B cell (primary cell): Measurements from ENCODE around the gene C17orf50. TPM values are rescaled to one million over a fixed set of nuclear protein-coding genes. Genes with fewer than 3 reads are reported as not detected.

ENCODE experiments used
- ATAC-seq: fragments of 200-7000 bp; cut with Tn5 transposase; one replicate; pipeline ENCODE4 v1.10.0; 2021; ENCODE audit warnings: low read depth, mild to moderate bottlenecking, moderate number of reproducible peaks, moderate library complexity
- CTCF ChIA-PET: fragments of 350-600 bp; sonication (Branson Sonifier 250); formaldehyde crosslinking; loops from one replicate; lab custom pipeline; 2021; ENCODE audit warnings: antibody characterized with exemption, inconsistent platforms; lab: Charles Lee
- POLR2A ChIA-PET: fragments of 350-600 bp; sonication (Branson Sonifier 250); formaldehyde crosslinking; loops from one replicate; lab custom pipeline; 2021; ENCODE audit warnings: antibody characterized with exemption; lab: Charles Lee
- DNase-seq: peaks from one replicate; pipeline ENCODE4 v3.0.0; 2013
- H2AFZ ChIP-seq: 2 replicates; pipeline ENCODE4 v1.6.1; 2012; ENCODE audit warnings: mild to moderate bottlenecking, low read depth, low read length; ENCODE audit not compliant: insufficient read depth, poor library complexity, severe bottlenecking
- H3K27ac ChIP-seq, 2 donors: 1 replicate in 1 of 2; 2 replicates in 1 of 2; pipeline ENCODE4 v1.5.1; 2012 to 2013; ENCODE audit warnings: low read length in 2 of 2, mild to moderate bottlenecking in 2 of 2, moderate library complexity in 1 of 2
- H3K27me3 ChIP-seq, 4 experiments: fragments of 200-600 bp in 1 of 4; sonication (generic) in 1 of 4; replicated peaks in 1 of 4; 1 replicate in 2 of 4; 2 replicates in 2 of 4; pipeline versions ENCODE4 v1.6.1 to v1.7.0; 2013 to 2016; ENCODE audit warnings: low read length in 3 of 4, mild to moderate bottlenecking in 2 of 4, mixed read lengths in 1 of 4, moderate library complexity in 1 of 4; ENCODE audit not compliant: insufficient read depth in 4 of 4, control insufficient read depth in 3 of 4; ENCODE audit errors: control extremely low read depth in 1 of 4
- H3K36me3 ChIP-seq, 2 experiments: replicated peaks in 1 of 2; 1 replicate in 1 of 2; 2 replicates in 1 of 2; pipeline versions ENCODE4 v1.6.1 to v1.7.1; 2013; ENCODE audit warnings: low read length in 1 of 2; ENCODE audit not compliant: insufficient read depth in 2 of 2, control insufficient read depth in 1 of 2; ENCODE audit errors: control extremely low read depth in 1 of 2, extremely low read depth in 1 of 2
- H3K4me1 ChIP-seq, 2 donors: fragments of 200-600 bp in 1 of 2; sonication (generic) in 1 of 2; 1 replicate in 1 of 2; 2 replicates in 1 of 2; pipeline versions ENCODE4 v1.5.1 to v1.6.1; 2013 to 2017; ENCODE audit warnings: low read length in 2 of 2; ENCODE audit not compliant: control insufficient read depth in 2 of 2, insufficient read depth in 2 of 2
- H3K4me2 ChIP-seq: replicated peaks from 2 replicates; pipeline ENCODE3; 2012; ENCODE audit warnings: mild to moderate bottlenecking, low read depth, low read length; ENCODE audit not compliant: poor library complexity, severe bottlenecking
- H3K4me3 ChIP-seq, 5 experiments: fragments of 200-600 bp in 1 of 5; sonication (generic) in 1 of 5; 1 replicate in 3 of 5; 2 replicates in 2 of 5; pipeline versions ENCODE4 v1.5.1 to v1.7.0; 2011 to 2016; ENCODE audit warnings: low read length in 4 of 5, mild to moderate bottlenecking in 4 of 5, low read depth in 2 of 5, control low read depth in 1 of 5, moderate library complexity in 1 of 5; ENCODE audit not compliant: insufficient read depth in 1 of 5; ENCODE audit errors: control extremely low read depth in 1 of 5, extremely low read depth in 1 of 5
- H3K79me2 ChIP-seq: fragments of 200-600 bp; sonication (generic); one replicate; pipeline ENCODE4 v1.6.0; 2016; ENCODE audit warnings: low read length; ENCODE audit not compliant: control insufficient read depth, insufficient read depth
- H3K9ac ChIP-seq: fragments of 200-600 bp; sonication (generic); 2 replicates; pipeline ENCODE4 v1.6.1; 2017; ENCODE audit warnings: mild to moderate bottlenecking, low read length, moderate library complexity
- H3K9me3 ChIP-seq, 3 donors: one replicate each; pipeline versions ENCODE4 v1.6.1 to v1.7.1; 2013; ENCODE audit warnings: low read length in 2 of 3; ENCODE audit not compliant: control insufficient read depth in 2 of 3, insufficient read depth in 1 of 3; ENCODE audit errors: control extremely low read depth in 1 of 3
- H4K20me1 ChIP-seq: 2 replicates; pipeline ENCODE4 v1.6.0; 2012; ENCODE audit warnings: mild to moderate bottlenecking, low read length; ENCODE audit not compliant: insufficient read depth, control insufficient read depth, poor library complexity, severe bottlenecking
- H3K27ac Mint-ChIP-seq: one replicate; pipeline ENCODE4 v1.8.0; 2021; ENCODE audit warnings: mixed read lengths
- H3K27me3 Mint-ChIP-seq: one replicate; pipeline ENCODE4 v1.8.0; 2021; ENCODE audit warnings: mixed read lengths
- H3K4me1 Mint-ChIP-seq: one replicate; pipeline ENCODE4 v1.8.0; 2021; ENCODE audit warnings: mixed read lengths
- H3K4me3 Mint-ChIP-seq: one replicate; pipeline ENCODE4 v1.8.0; 2021; ENCODE audit warnings: mixed read lengths
- H3K9me3 Mint-ChIP-seq: one replicate; pipeline ENCODE4 v1.8.0; 2022; ENCODE audit warnings: mixed read lengths; ENCODE audit not compliant: insufficient read depth
- EZH2 ChIP-seq: IDR thresholded peaks from 2 replicates; pipeline ENCODE4 v1.6.1; 2012; ENCODE audit warnings: borderline replicate concordance, low read depth, mild to moderate bottlenecking, moderate library complexity, low read length; ENCODE audit not compliant: insufficient read depth, poor library complexity, severe bottlenecking
- WGBS: methylation state at CpG from one replicate; pipeline ENCODE4 v1.1.5; 2013; ENCODE audit warnings: missing lambda C conversion rate; ENCODE audit not compliant: insufficient coverage; 5-methylcytosine and 5-hydroxymethylcytosine counted together
- intact Hi-C: fragments of 100-400 bp; cut with micrococcal nuclease; formaldehyde crosslinking; loops from one replicate; pipeline ENCODE4 v1.10.0; 2022
- polyA plus RNA-seq: library from polyadenylated mRNA; depleted of rRNA; stranded (reverse); fragments of >200 nt; gene quantifications from 2 replicates; pipeline ENCODE4 v1.2.3, GENCODE V29; 2012
- total RNA-seq, 2 donors: library from RNA; stranded (reverse); fragments of 120-200 nt in 1 of 2; gene quantifications; 1 replicate in 1 of 2; 2 replicates in 1 of 2; pipeline versions ENCODE4 v1.2.3 to v1.2.4, GENCODE V29; 2013 to 2022
- TF ChIP-seq, protein P1 (sequence below): fragments of 200-600 bp; IDR thresholded peaks from one replicate; pipeline ENCODE4 v1.8.0; 2022; ENCODE audit warnings: antibody characterized with exemption, mild to moderate bottlenecking

The C17orf50 gene
- total and polyA plus RNA-seq, 2 donors (not counting 1 experiment from before 2014, with no cell fraction given), result not detected

DNA sequence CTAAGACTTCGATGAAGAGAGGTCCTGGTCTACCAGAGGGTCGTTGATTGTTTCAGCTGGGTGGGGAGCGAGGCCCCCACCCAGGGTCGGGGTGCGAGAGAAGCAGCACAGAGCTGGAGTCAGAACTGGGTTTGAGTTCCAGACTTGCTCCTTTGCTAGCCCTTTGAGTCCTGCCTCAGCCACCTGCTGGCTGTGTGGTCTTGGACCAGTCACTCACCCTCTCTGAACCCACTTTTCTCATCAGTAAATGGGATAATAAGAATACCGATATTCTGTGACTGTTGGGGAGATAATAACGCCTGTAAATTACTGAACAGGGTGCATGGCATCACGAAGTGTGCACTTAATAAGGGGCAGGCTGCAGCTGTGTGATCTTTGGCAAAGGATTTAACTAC lies 35.2 kb downstream of the C17orf50 start:
- ATAC-seq (no peak), DNase-seq (no peak)
- peaks cover 0 to 69% (median 31%) of the 10 kb centered on the region in 4 experiments for H3K27me3 ChIP-seq
- peak overlapping the region in 4 of 5 experiments; percentile 8 to 61 (median 56) for H3K4me3 ChIP-seq
- H4K20me1 ChIP-seq, result no peaks in the 10 kb centered on the region
- peak overlapping the region; percentile 91 for H3K4me2 ChIP-seq
- no peaks in the 10 kb centered on the region for H3K79me2 ChIP-seq
- peak overlapping the region; percentile 86 for H3K4me3 Mint-ChIP-seq
- intact Hi-C loops, result no loop called here
- no peaks in the 10 kb centered on the region for H3K36me3 ChIP-seq
- peak overlapping the region; percentile 62 for H3K9ac ChIP-seq
- H3K27me3 Mint-ChIP-seq, result peaks cover 41% of the 10 kb centered on the region
- peaks cover 22% of the 10 kb centered on the region for H3K4me1 Mint-ChIP-seq
- no peak overlapping the region for H3K27ac Mint-ChIP-seq
- CTCF ChIA-PET, result interaction anchor here (0.8 to 7.0 kb wide), 4 partner anchors 8 to 31 kb away, joined by 3 to 62 read pairs (median 4); no protein-coding TSS in a partner anchor
- no peak for TF ChIP-seq EZH2
- TF ChIP-seq, protein P1, sequence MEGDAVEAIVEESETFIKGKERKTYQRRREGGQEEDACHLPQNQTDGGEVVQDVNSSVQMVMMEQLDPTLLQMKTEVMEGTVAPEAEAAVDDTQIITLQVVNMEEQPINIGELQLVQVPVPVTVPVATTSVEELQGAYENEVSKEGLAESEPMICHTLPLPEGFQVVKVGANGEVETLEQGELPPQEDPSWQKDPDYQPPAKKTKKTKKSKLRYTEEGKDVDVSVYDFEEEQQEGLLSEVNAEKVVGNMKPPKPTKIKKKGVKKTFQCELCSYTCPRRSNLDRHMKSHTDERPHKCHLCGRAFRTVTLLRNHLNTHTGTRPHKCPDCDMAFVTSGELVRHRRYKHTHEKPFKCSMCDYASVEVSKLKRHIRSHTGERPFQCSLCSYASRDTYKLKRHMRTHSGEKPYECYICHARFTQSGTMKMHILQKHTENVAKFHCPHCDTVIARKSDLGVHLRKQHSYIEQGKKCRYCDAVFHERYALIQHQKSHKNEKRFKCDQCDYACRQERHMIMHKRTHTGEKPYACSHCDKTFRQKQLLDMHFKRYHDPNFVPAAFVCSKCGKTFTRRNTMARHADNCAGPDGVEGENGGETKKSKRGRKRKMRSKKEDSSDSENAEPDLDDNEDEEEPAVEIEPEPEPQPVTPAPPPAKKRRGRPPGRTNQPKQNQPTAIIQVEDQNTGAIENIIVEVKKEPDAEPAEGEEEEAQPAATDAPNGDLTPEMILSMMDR, result no peak
- H3K27ac ChIP-seq, result no peak overlapping the region
- H3K9me3 ChIP-seq, result no peaks in the 10 kb centered on the region
- no peaks in the 10 kb centered on the region for H3K9me3 Mint-ChIP-seq
- 40% methylated on average over 8 of the region's 8 CpGs for WGBS
- peaks cover 17 to 20% of the 10 kb centered on the region in 2 donors for H3K4me1 ChIP-seq
- peak overlapping the region; percentile 67 for H2AFZ ChIP-seq
- POLR2A ChIA-PET, result interaction anchor here (0.6 to 2.8 kb wide), 3 partner anchors 9 to 76 kb away, joined by 3 to 11 read pairs (median 6); partner anchors contain the start of gene TAF15

DNA sequence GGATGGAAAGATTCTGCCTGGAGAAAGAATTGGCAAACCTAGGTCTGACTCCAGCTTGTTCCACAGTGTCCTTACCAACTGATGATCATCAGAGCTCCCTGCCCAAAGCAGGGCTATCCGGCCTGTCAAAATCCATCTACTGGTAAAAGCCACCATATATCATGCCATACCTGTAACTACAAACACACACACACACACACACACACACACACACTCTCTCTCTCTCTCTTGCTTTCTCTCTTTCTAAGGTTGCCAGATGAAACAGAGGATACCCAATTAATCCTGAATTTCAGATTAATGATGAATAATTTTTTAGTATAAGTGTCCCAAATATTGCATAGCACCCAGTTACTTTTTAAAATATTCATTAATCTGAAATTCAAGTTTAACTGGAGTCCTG lies 36.3 kb downstream of the C17orf50 start:
- WGBS, result 82% methylated on average over 1 of the region's 1 CpG

More for the DNA sequence above, 36.3 kb downstream of the C17orf50 start:
- ChIA-PET CTCF (interaction anchor here (1.1 to 7.0 kb wide), 3 partner anchors 12 to 37 kb away, joined by 3 to 62 read pairs (median 9); partner anchors contain the start of gene TAF15), POLR2A (interaction anchor here (0.6 to 2.8 kb wide), 4 partner anchors 12 to 691 kb away, joined by 3 to 6 read pairs (median 4); partner anchors contain the start of gene TAF15)
- Histone ChIP-seq H2AFZ (no peak overlapping the region), H3K27ac (no peak overlapping the region), H3K4me2 (no peak overlapping the region), H3K9me3 (no peaks in the 10 kb centered on the region), H3K4me3 (no peak overlapping the region), H4K20me1 (no peaks in the 10 kb centered on the region), H3K27me3 (peaks cover 0 to 61% (median 31%) of the 10 kb centered on the region in 4 experiments), H3K4me1 (peaks cover 28 to 30% of the 10 kb centered on the region in 2 donors), H3K79me2 (no peaks in the 10 kb centered on the region), H3K9ac (no peak overlapping the region), H3K36me3 (no peaks in the 10 kb centered on the region)
- H3K27ac Mint-ChIP-seq, result no peak overlapping the region
- TF ChIP-seq, protein P1, result no peak
- TF ChIP-seq EZH2, result no peak
- no peak for ATAC-seq
- H3K27me3 Mint-ChIP-seq, result peaks cover 36% of the 10 kb centered on the region
- DNase-seq, result no peak
- no peaks in the 10 kb centered on the region for H3K9me3 Mint-ChIP-seq
- H3K4me1 Mint-ChIP-seq, result peaks cover 32% of the 10 kb centered on the region
- H3K4me3 Mint-ChIP-seq, result peak overlapping the region; percentile 7
- intact Hi-C loops, result no loop called here
